GM12873 (cell line): ENCODE data around the gene DPF3.

Experiments used
- TF ChIP-seq, protein P1 (sequence below): IDR thresholded peaks from 2 replicates; pipeline ENCODE4 v1.5.1; 2012; ENCODE audit warnings: low read depth, mild to moderate bottlenecking, moderate library complexity, low read length, control low read depth; ENCODE audit not compliant: insufficient read depth; ENCODE audit errors: missing control alignments

Gene DPF3

DNA sequence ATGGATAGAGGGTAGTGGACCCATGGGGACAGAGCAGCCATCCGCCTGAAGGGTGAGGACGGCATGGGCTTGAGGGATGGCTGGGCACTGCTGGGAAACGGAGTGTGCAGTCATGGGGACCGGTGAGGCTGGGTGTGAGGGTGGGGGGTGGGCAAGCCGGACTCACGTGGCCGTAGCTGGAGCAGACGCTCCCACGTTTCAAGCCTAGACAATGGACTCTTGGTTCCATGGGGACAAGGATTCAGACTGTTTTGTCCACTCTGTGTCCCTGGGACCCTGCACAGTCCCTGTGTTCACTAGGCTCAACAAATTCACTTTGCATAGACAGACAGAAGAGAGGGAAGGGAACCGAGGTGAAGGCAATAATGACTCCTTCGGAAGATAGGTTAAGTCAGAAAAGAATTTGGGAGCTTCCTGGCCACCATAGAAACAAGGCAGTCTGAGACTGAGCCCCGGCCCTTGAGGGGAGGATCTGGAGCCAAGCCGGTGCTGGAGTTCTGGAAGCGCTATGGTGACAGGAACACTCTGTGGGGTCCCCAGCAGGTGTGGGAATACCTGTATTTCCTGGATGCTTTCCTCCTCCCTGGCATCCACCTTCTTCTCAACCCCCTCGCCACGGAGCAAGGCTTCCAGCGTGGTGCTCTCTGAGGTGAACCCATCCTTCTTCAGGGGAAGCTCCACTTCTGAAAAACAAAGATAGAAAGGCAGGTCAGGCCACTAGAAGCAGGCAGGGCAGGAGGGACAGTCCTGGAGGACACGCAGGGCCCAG lies 162.5 kb downstream of the DPF3 start:
- TF ChIP-seq, protein P1, sequence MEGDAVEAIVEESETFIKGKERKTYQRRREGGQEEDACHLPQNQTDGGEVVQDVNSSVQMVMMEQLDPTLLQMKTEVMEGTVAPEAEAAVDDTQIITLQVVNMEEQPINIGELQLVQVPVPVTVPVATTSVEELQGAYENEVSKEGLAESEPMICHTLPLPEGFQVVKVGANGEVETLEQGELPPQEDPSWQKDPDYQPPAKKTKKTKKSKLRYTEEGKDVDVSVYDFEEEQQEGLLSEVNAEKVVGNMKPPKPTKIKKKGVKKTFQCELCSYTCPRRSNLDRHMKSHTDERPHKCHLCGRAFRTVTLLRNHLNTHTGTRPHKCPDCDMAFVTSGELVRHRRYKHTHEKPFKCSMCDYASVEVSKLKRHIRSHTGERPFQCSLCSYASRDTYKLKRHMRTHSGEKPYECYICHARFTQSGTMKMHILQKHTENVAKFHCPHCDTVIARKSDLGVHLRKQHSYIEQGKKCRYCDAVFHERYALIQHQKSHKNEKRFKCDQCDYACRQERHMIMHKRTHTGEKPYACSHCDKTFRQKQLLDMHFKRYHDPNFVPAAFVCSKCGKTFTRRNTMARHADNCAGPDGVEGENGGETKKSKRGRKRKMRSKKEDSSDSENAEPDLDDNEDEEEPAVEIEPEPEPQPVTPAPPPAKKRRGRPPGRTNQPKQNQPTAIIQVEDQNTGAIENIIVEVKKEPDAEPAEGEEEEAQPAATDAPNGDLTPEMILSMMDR: no peak

DNA sequence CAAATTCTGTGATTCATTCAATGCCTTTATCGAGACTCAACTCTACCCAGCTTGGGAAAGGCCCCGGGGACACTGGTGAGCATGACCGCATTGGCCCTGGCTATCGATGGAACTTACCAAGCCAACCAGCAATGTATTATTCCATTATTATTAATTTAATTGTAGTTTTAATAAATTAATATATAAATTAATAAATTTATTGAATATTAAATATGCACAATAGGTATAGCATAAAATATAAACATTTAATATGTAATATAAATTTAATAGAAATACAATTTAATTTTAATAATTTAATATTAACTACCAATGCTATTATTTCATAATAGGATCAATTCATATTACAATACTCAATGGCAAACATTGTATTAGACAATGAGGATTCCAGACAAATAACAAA lies 163.4 kb downstream of the DPF3 start:
- TF ChIP-seq, protein P1: no peak

DNA sequence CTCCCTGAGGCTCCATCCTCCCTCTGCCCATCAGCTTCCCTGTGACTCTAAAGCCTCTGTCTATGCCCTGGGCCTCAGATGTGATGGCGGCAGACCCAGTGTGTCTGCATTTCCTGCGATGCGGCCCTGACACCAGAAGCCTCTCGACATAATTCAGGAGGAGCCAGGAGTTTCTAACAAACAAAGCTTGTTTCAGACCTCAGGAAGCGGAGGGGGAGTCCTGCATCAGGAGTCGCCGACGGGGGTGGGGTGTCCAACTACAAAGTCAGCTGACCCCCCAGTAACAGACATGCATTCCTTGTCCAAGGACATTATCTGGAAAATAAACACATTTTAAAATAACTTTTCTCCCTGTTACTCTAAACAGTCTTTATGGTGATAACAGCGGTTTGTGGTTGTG lies 167.5 kb downstream of the DPF3 start:
- TF ChIP-seq, protein P1: no peak

DNA sequence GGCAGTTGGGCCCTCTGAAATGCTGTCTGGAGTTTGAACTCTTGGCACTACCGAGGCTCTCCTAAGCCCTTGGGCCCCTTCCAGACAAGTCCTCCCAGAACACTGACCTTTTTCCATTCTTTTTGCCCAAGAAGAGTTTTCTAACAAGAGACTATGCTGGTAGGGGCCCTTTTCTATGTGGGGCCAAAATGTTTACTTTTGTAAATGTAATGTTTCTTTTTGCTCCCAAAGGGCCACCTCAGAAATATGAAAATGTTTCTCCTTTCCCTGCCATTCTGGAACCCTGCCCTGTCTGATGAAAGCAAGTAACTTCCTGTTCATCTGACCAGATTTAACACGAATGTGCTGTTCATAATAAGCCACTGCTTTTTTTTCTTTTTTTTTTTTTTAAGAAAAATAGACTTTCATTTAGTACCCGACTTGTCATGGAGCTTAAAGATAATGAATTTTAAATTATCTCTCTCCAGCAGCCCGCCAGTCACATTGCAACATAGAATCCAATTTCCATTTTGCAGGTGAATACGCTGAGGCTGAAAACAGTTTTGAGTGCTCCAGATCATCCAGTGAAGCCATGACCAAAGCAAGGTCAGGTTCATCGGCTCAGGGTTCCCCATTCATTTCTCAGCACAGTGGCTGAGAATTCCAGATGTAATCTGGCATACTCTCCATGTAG lies 169.9 kb downstream of the DPF3 start:
- TF ChIP-seq, protein P1: no peak

DNA sequence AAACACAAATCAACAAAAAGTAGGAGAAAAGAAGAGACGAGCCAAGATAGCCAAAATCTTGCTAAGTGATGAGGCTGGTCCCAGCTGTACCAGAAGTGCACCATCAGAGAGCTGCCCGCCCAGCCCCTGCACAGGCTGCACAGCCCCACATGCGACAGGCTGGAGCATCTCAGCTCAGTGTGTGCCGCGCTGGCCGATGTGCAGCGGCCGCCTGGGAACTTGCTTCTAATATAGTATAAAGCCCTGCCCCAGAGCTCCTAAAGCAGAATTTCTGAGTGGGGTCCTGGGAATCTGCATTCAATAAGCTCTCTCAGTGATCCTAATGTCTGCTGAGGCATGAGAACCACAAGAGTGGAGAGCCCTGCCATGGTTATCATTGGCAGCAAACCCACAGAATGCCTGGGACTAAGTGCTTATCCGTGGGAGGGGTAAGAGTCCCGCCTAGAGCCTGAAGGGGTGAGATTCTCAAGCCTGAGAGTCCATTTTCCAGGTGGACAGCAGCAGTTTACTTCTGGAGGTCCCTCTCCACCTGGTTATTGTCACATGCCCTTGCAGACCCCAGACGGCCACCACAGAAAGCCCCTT lies 171.6 kb downstream of the DPF3 start:
- TF ChIP-seq, protein P1: no peak

DNA sequence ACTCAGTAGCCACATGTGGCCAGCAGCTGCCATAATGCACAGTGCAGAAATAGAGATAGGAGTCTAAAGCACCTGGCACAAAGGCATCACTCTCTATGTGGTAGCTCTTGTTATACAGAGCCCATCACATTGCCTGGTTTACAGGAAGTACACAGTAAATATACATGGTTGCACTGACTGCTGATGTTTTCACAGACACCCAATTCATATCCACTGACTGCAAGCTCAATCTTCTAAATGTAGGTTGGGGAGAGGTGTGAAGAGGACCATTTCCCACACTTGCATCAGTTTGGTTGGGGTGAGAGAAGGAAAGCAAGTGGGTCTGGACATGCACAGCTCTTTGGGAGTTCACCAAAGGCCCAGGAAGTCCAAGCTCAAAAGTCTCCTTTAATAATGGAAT lies 172.8 kb downstream of the DPF3 start:
- TF ChIP-seq, protein P1: no peak

DNA sequence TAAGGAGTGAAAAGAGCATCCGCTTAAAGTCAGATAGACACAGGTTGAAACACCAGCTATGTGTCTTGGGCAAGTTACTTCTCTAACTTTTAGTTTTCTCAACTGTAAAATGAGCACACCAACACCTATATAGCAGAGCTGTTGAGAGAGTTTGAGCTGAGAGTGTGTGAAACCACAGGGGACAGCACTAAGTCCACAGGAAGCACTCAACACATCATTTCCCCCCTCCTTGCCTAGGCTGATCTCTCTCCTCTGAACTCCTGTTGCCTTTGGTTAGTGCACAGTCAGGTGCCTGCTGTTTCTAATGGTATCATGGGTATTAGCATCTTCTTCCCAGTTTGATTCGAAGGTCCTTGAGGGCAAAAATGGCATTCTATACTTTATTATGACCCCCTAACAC lies 176.7 kb downstream of the DPF3 start:
- TF ChIP-seq, protein P1: no peak
